Motor neuron (in vitro differentiated cells): ENCODE data around the gene MAGI2. TPM values are rescaled to one million over a fixed set of nuclear protein-coding genes. Genes with fewer than 3 reads are reported as not detected.
A peak's percentile ranks its signal among the peaks of the same experiment; 100 is the strongest.

Source experiments
- ATAC-seq, 8 experiments: fragments of 200-7000 bp; cut with Tn5 transposase; replicated peaks in 6 of 8; 2 replicates each; pipeline ENCODE4 v1.8.0; 2021; ENCODE audit warnings: mild to moderate bottlenecking in 8 of 8, moderate library complexity in 8 of 8
- H3K27ac ChIP-seq, 2 donors: fragments of 250-450 bp; sonication (Bioruptor Pico); 2 replicates each; pipeline ENCODE4 v1.9.0; 2021; ENCODE audit warnings: antibody characterized with exemption in 2 of 2, mild to moderate bottlenecking in 2 of 2, moderate library complexity in 1 of 2
- H3K4me1 ChIP-seq, 2 donors: fragments of 250-450 bp; sonication (Bioruptor Pico); replicated peaks in 1 of 2; 2 replicates each; pipeline ENCODE4 v1.6.1; 2021; ENCODE audit warnings: antibody characterized with exemption in 2 of 2, mild to moderate bottlenecking in 2 of 2, moderate library complexity in 1 of 2
- H3K4me3 ChIP-seq, 5 donors: fragments of 250-450 bp; sonication (Bioruptor Pico); 2 replicates each; pipeline ENCODE4 v1.9.0; 2021; ENCODE audit warnings: antibody characterized with exemption in 5 of 5, mild to moderate bottlenecking in 5 of 5, moderate library complexity in 4 of 5
- WGBS, 10 experiments: fragments of 450-650 bp; shearing (Covaris generic); methylation state at CpG; one replicate each; pipeline ENCODE4 v1.0.0; 2022; 5-methylcytosine and 5-hydroxymethylcytosine counted together
- in situ Hi-C, 9 experiments: fragments of 400-800 bp; cut with MboI; loops; one replicate each; pipeline ENCODE4 v1.15.0; 2021; ENCODE audit warnings: low sequenced_read_pairs in 9 of 9, low pct_unique_long_range_greater_than_20kb in 2 of 9; ENCODE audit not compliant: unreplicated experiment in 9 of 9
- total RNA-seq, 8 experiments: library from RNA; unstranded; fragments of 300-600 nt; gene quantifications; 2 replicates each; pipeline versions ENCODE4 v1.2.3 to v1.2.4, GENCODE V29; 2022

Gene MAGI2
- total RNA-seq, 8 experiments from 2014 or later = 8.8 to 81.9 (median 28.2) TPM

DNA sequence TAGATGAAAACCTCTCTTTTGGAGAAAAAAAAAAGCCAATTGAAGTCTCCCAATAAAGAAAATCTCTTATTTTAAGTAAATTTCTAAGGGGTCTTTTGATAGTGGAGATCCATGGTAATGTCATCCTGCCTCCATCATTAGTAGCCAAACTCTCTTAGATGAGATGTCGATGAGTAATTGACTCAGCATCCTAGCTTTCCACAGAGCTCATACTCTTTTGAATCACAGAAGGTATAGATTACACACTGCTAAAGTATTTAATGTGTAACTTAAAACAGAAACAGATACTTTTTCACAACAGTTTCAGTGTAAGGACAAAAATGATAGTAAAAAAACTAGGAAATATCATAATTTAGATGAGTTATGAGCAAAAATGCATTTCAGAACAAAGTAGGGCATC lies 19.4 kb downstream of the MAGI2 start:
- 0 to 100% (median 45%) methylated on average over 1 of the region's 1 CpG; no CpG with 5 or more reads in 4 of the 10 experiments for WGBS, 10 experiments
- no peak for ATAC-seq
- Histone ChIP-seq H3K4me3 (no peak overlapping the region), H3K4me1 (no peaks in the 10 kb centered on the region), H3K27ac (no peak overlapping the region)
- in situ Hi-C loops = no loop called here

DNA sequence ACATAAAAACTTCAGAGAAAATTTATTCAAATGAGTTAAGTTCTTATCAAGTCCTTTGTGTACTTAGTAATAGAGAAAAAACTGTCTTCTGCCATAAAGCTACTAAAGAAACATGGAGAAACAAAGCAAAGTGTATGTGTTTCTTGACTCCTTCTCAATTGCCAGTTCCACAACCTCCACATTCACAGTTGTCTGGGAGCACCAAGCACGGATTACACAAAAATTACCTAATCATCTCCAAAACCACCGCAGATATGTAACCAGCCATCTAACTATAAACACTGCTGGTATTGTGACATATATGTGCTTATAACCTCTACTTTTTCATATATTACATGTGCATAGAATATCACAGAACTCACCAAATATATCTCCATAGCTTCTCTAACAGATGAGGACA lies 23.1 kb downstream of the MAGI2 start:
- in situ Hi-C loops = no loop called here
- no peak overlapping the region for H3K4me3 ChIP-seq
- H3K4me1 ChIP-seq = no peaks in the 10 kb centered on the region
- WGBS, 10 experiments = 0 to 100% (median 91%) methylated on average over 1 to 2 of the region's 2 CpGs; no CpG with 5 or more reads in 2 of the 10 experiments
- no peak for ATAC-seq
- no peak overlapping the region for H3K27ac ChIP-seq

DNA sequence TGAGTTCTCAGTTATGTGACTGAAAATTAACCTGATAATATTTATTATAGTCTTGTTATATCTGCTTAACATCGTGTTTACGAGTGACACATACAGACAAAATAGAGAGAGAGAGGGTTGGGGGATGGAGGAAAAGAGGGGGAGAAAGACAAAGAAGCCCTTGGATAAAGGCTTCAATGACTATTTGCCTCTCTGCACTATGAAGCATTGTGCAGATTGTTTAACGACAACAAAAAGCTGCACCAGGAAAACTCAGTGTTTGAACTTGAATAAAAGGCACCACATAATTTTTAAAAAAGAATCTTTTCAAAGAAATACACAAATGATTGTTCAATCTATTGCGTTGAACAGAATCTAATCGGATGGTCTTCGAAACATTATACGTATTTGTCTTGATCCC lies 27.8 kb downstream of the MAGI2 start:
- no peak overlapping the region for H3K4me3 ChIP-seq
- ATAC-seq = no peak
- H3K4me1 ChIP-seq = peaks cover 0 to 5% of the 10 kb centered on the region in 2 donors
- no peak overlapping the region for H3K27ac ChIP-seq
- in situ Hi-C loops = no loop called here
- WGBS, 10 experiments = 46 to 95% (median 75%) methylated on average over 3 to 7 of the region's 7 CpGs; no CpG with 5 or more reads in 1 of the 10 experiments

DNA sequence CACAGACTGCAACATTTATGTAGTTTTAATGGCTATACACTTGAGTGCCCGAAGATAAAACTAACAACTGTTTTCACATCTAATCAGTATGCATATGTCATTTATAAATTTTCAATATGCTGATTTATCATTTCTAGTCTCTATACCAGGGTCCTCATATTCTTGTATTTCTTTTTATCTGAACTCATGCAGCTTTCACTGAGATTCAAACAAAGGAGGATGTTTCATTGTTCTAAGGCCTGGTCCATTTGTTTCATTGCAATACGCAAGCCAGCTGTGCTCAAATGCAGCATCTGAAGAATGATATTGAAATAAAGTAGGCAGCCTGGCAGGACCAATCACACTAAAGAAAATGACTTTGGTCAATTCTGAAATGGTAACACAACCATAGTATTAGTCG lies 31.7 kb downstream of the MAGI2 start:
- ATAC-seq = no peak
- 83 to 100% (median 90%) methylated on average over 2 to 3 of the region's 3 CpGs; no CpG with 5 or more reads in 2 of the 10 experiments for WGBS, 10 experiments
- Histone ChIP-seq H3K4me3 (no peak overlapping the region), H3K4me1 (peaks cover 0 to 11% of the 10 kb centered on the region in 2 donors), H3K27ac (no peak overlapping the region)
- in situ Hi-C loops = no loop called here

DNA sequence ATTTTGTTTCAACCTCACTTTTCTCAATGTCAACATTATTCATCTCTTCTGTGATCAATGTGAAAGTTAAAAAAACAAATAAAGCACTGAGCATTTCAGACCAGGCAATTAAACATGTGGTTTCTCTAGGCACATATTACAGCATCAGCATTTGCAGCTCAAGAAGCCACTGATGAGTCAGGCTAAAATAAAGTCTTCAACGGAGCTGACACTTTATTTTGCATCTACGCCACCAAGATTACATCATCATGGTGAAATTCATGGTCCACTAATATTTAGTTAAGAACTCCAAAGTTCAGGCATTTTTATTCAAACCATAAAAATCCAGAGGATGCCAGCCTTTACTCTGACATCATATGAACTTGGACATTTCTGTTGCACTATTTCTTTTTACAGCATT lies 33.0 kb downstream of the MAGI2 start:
- no peak overlapping the region for H3K4me3 ChIP-seq
- whole genome bisulfite sequencing, 10 experiments = 0 to 55% (median 22%) methylated on average over 1 to 2 of the region's 2 CpGs; no CpG with 5 or more reads in 2 of the 10 experiments
- peak; percentile 41 to 100 (median 87) for ATAC-seq
- no peak overlapping the region for H3K27ac ChIP-seq
- peaks cover 0 to 11% of the 10 kb centered on the region in 2 donors for H3K4me1 ChIP-seq
- in situ Hi-C loops = no loop called here

DNA sequence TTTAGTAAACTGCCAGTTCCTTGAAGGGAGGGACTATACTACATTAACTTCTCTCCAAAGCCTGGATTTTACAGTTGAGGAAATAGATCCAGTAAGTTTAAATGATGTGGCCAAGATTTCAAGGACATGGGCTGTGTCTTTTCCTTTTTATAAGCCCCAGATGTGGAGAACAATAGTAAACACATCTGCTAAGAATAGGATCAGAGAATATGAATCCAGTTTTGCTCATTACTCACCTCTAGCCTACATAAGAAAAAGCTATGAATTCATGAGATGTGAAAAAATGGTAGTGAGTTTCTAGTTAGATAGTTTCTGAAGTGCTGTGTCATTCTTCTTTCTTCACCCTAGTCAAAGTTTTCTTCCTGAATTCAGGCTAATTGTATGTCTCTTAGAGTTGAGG lies 38.6 kb downstream of the MAGI2 start:
- Histone ChIP-seq H3K4me3 (no peak overlapping the region), H3K27ac (no peak overlapping the region), H3K4me1 (no peaks in the 10 kb centered on the region)
- ATAC-seq = no peak
- in situ Hi-C loops = no loop called here

DNA sequence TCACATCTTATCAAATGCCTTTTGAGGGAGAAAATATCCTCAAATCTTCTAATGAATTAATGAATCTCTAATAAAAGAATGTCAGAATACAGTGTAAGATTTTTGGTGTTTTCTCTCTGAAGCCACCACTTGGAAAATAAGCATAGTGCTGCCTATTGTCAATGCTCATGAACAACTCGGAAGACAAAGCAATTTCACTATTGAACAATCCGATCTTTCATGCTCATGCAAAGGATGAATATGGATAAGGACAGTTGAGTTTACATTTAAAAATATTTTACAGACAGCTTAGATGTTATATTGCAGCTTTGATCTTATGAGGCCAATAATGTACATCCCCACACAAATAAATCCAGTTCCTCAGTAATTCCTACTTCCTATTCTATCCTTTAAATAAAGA lies 40.6 kb downstream of the MAGI2 start:
- no peaks in the 10 kb centered on the region for H3K4me1 ChIP-seq
- ATAC-seq = no peak
- no peak overlapping the region for H3K4me3 ChIP-seq
- 25 to 100% (median 86%) methylated on average over 1 to 2 of the region's 2 CpGs; no CpG with 5 or more reads in 1 of the 10 experiments for WGBS, 10 experiments
- no peak overlapping the region for H3K27ac ChIP-seq
- in situ Hi-C loops = no loop called here

DNA sequence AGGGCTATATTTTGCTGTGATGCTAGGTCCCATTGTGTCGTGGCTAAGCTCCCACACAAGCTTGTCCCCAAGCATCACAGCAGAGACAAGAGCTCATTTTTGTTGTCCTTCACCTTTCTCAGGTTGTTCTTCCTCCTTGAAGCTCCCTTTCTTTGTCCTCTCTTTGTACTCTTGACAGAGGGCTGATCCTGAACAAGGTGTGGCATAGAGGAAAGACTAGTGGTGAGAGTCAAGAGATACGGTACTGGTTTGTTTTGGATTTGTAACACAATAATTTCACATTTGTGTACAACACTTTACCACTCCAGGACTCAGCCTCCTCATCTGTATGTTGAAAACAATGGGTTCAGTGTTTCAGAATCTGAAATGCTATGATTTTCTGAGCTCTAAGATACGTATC lies 41.0 kb downstream of the MAGI2 start:
- in situ Hi-C loops = no loop called here
- Histone ChIP-seq H3K27ac (no peak overlapping the region), H3K4me1 (no peaks in the 10 kb centered on the region), H3K4me3 (no peak overlapping the region)
- WGBS, 10 experiments = 25 to 100% (median 80%) methylated on average over 1 to 3 of the region's 3 CpGs; no CpG with 5 or more reads in 1 of the 10 experiments
- ATAC-seq = no peak

DNA sequence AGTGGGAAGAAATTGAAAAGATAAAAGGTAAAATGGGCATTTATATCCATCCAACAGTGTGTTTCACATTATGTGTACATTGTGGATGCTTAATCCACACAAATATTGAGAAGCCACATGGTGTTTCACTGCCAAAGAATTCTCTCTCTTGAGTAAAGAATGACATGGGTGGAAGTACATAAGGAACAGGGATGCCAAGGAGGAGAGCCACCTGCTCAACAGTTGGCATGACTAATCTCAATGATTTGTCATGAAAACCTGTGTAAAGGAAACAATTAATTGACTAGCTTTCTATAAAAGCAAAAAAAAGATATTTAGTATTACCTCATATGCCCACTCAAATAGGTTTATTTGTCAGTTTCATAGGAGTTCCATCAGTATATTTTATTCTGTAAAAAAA lies 43.1 kb downstream of the MAGI2 start:
- no peak for ATAC-seq
- no peak overlapping the region for H3K4me3 ChIP-seq
- in situ Hi-C loops = no loop called here

DNA sequence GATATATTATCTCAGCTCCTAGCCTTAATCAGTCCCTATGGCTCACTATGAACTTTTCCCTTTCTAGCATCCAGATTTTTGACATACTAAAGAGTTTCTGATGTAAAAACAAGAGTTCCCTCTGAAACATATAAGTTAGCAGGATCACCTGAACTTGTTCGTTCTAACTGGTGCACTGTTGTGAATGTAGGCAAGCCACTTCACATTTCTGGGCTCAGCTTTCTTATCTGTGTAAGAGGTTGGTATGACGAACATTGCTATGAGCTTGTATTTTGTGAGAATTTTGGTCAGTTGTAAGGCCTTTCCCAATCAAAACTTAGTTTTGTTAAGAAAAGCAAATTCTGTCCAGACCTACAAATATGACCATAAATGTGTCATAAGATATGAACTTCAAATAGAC lies 46.1 kb downstream of the MAGI2 start:
- ATAC-seq = no peak
- WGBS, 10 experiments = 0 to 100% (median 100%) methylated on average over 1 to 2 of the region's 2 CpGs; no CpG with 5 or more reads in 4 of the 10 experiments
- H3K4me3 ChIP-seq = no peak overlapping the region
- H3K27ac ChIP-seq = no peak overlapping the region
- in situ Hi-C loops = no loop called here
- no peaks in the 10 kb centered on the region for H3K4me1 ChIP-seq

More for the DNA sequence above, 43.1 kb downstream of the MAGI2 start:
- H3K27ac ChIP-seq = no peak overlapping the region
- no peaks in the 10 kb centered on the region for H3K4me1 ChIP-seq

DNA sequence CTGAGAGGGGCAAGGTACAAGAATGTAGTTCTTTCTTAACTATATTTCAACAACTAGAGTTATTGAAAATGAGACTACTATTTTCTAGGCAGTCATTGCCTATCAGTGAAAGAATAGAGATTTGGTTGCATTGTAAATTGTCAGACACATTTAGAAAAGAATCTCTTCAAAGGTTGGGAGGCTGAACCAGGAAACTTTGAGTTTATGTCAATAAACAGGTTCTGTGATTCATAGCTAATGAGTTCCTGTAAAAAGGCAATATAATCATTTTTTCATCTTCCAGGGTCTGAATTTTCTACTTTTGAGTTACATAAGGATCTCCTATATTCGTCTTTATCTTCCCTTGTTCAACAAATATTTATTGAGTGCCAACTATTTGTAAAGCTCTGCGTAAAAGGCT lies 47.1 kb downstream of the MAGI2 start:
- ATAC-seq = no peak

DNA sequence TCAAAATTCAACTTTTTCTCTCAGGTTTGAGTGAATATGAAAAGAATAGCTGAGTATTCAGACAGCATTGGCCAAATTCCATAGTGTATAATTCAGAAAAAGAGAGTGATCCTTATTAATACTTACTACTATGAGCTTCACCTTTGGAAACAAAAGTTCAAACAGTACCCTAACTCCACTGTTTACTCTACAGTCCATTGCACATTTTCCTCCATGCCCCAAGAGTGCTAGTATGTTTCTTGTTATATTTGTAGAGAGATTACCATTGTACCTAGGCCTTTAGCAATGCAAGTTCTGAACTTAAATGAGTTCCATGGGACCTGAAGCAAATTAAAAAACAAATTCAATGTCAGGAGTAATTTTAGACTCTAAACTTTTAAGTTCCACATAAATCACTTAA lies 48.1 kb downstream of the MAGI2 start:
- in situ Hi-C loops = no loop called here
- H3K4me3 ChIP-seq = no peak overlapping the region
- no peak for ATAC-seq
- H3K27ac ChIP-seq = no peak overlapping the region
- no peaks in the 10 kb centered on the region for H3K4me1 ChIP-seq

More for the DNA sequence above, 47.1 kb downstream of the MAGI2 start:
- 69 to 100% (median 87%) methylated on average over 1 to 2 of the region's 2 CpGs for WGBS, 10 experiments
- in situ Hi-C loops = no loop called here
- no peak overlapping the region for H3K4me3 ChIP-seq
- H3K4me1 ChIP-seq = no peaks in the 10 kb centered on the region
- H3K27ac ChIP-seq = no peak overlapping the region

DNA sequence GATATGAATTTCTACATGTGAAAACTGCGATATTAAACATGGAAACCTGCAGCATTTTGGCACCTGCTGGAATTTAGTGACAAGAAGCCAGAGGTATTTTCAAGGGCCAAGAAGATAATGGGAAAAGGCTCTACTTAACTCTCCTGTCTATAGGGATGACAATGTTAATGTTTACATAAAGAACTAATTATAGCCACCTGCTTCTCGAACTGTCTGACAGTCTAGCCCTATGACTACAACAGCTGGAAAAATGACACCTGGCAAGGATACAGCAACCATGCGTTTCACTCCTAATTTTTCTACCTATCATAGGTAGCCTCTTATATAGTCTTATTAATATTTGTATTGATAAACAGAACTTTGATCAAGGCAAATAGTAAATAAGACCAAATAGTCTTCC lies 49.6 kb downstream of the MAGI2 start:
- Histone ChIP-seq H3K27ac (no peak overlapping the region), H3K4me3 (no peak overlapping the region), H3K4me1 (no peaks in the 10 kb centered on the region)
- no peak for ATAC-seq
- in situ Hi-C loops = no loop called here
- 23 to 100% (median 86%) methylated on average over 2 to 3 of the region's 3 CpGs for WGBS, 10 experiments

DNA sequence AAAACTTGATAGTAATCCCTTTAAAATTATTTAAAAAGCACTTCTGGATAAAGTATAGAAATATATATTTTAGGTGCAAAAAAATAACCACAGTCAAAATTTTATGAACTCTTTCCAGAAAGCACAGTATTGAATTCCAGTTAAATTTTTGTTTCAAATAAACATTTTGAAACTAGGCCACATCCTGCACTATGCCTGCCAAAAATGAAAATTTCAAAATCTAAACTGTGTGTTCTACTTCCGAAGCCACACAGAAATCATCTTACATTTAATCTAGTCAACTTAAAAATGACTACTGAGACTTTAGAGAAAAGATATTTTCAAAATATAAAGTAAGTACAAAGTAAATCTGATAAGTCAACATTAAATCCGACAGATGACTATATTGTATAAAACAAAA lies 50.0 kb downstream of the MAGI2 start:
- 33 to 100% (median 75%) methylated on average over 1 to 2 of the region's 2 CpGs; no CpG with 5 or more reads in 3 of the 10 experiments for WGBS, 10 experiments
- ATAC-seq = no peak
- Histone ChIP-seq H3K4me1 (no peaks in the 10 kb centered on the region), H3K27ac (no peak overlapping the region), H3K4me3 (no peak overlapping the region)
- in situ Hi-C loops = no loop called here
